HCT116 (cell line): ENCODE measurements around the gene TBC1D4. TPM values are rescaled to one million over a fixed set of nuclear protein-coding genes. Genes with fewer than 3 reads are reported as not detected.

ENCODE experiments used
- ATAC-seq: fragments of 200-7000 bp; cut with Tn5 transposase; 2 replicates; pipeline ENCODE4 v1.9.1; 2020; ENCODE audit warnings: mild to moderate bottlenecking, moderate library complexity
- BruUV-seq: library from RNA; stranded (reverse); fragments of 400-500 nt; replicated peaks from 2 replicates; lab custom pipeline; 2021; lab: Mats Ljungman, UMichigan
- CTCF ChIA-PET: fragments of 300-600 bp; sonication (Branson Sonifier 250); formaldehyde crosslinking; loops from one replicate; lab custom pipeline; 2021; ENCODE audit warnings: antibody characterized with exemption; lab: Charles Lee
- POLR2A ChIA-PET: fragments of 300-600, 350-600 bp; sonication (Branson Sonifier 250); formaldehyde crosslinking; loops from one replicate; lab custom pipeline; 2021; ENCODE audit warnings: antibody characterized with exemption; lab: Charles Lee
- RAD21 ChIA-PET, 2 experiments: fragments of 300-600 bp; sonication (Branson Sonifier 250); formaldehyde crosslinking; loops; one replicate each; lab custom pipeline; 2023; ENCODE audit warnings: low total read pairs in 2 of 2; ENCODE audit not compliant: uncharacterized antibody in 2 of 2, unreplicated experiment in 2 of 2, low non-redundant PET in 1 of 2; lab: Charles Lee
- DNase-seq: peaks from one replicate; pipeline ENCODE4 v3.0.0-alpha.2; 2010; ENCODE audit warnings: low read depth, low spot score
- H2AFZ ChIP-seq: fragments of 200-600 bp; shearing (Covaris generic), sonication (generic); 2 replicates; pipeline ENCODE4 v1.6.1; 2017; ENCODE audit warnings: low read depth, mixed run types, mixed read lengths, antibody characterized with exemption, low read length; ENCODE audit not compliant: poor library complexity, severe bottlenecking
- H3K27ac ChIP-seq: 2 replicates; pipeline ENCODE4 v1.5.1; 2012; ENCODE audit warnings: low read depth, low read length
- H3K27me3 ChIP-seq: fragments of 200-600 bp; sonication (generic); 2 replicates; pipeline ENCODE4 v1.6.1; 2016; ENCODE audit warnings: mixed run types, low read length, mixed read lengths; ENCODE audit not compliant: insufficient read depth
- H3K36me3 ChIP-seq, 2 experiments: fragments of 200-500 bp in 1 of 2; fragments of 200-600 bp in 1 of 2; sonication (Bioruptor generic) in 1 of 2; sonication (generic) in 1 of 2; 2 replicates each; pipeline versions ENCODE4 v1.5.1 to v1.6.1; 2014 to 2016; ENCODE audit warnings: low read length in 2 of 2, inconsistent platforms in 1 of 2, mixed read lengths in 1 of 2, mixed run types in 1 of 2; ENCODE audit not compliant: insufficient read depth in 2 of 2, control insufficient read depth in 1 of 2
- H3K4me1 ChIP-seq, 2 experiments: fragments of 200-600 bp in 1 of 2; sonication (generic) in 1 of 2; 2 replicates each; pipeline versions ENCODE4 v1.5.1 to v1.6.1; 2012 to 2017; ENCODE audit warnings: low read length in 2 of 2, inconsistent platforms in 1 of 2, mild to moderate bottlenecking in 1 of 2, mixed read lengths in 1 of 2, mixed run types in 1 of 2, moderate library complexity in 1 of 2; ENCODE audit not compliant: insufficient read depth in 2 of 2, control insufficient read depth in 1 of 2
- H3K4me2 ChIP-seq: fragments of 200-600 bp; sonication (generic); 2 replicates; pipeline ENCODE4 v1.6.1; 2017; ENCODE audit warnings: mixed run types, low read length, mixed read lengths
- H3K4me3 ChIP-seq, 2 experiments: fragments of 200-600 bp in 1 of 2; sonication (generic) in 1 of 2; replicated peaks in 1 of 2; 2 replicates each; pipeline ENCODE4 v1.5.1; 2011 to 2016; ENCODE audit warnings: low read length in 2 of 2, control low read depth in 1 of 2, low read depth in 1 of 2, mild to moderate bottlenecking in 1 of 2, mixed read lengths in 1 of 2, mixed run types in 1 of 2
- H3K79me2 ChIP-seq: fragments of 200-600 bp; sonication (generic); 2 replicates; pipeline ENCODE4 v1.6.1; 2017; ENCODE audit warnings: mild to moderate bottlenecking, mixed run types, low read length, moderate library complexity, mixed read lengths; ENCODE audit not compliant: insufficient read depth
- H3K9ac ChIP-seq: fragments of 200-600 bp; sonication (generic); 2 replicates; pipeline ENCODE4 v1.6.1; 2016; ENCODE audit warnings: low read length, mixed read lengths
- H3K9me2 ChIP-seq: fragments of 200-600 bp; sonication (generic), shearing (Covaris generic); 2 replicates; pipeline ENCODE4 v1.6.1; 2017; ENCODE audit warnings: mixed run types, mild to moderate bottlenecking, moderate library complexity; ENCODE audit not compliant: insufficient read depth
- H3K9me3 ChIP-seq, 2 experiments: fragments of 200-500 bp in 1 of 2; fragments of 200-600 bp in 1 of 2; sonication (Bioruptor generic) in 1 of 2; sonication (generic) in 1 of 2; 2 replicates each; pipeline ENCODE4 v1.6.1; 2014 to 2017; ENCODE audit warnings: low read length in 2 of 2, mixed read lengths in 2 of 2, inconsistent platforms in 1 of 2, low read depth in 1 of 2, mild to moderate bottlenecking in 1 of 2, mixed run types in 1 of 2, moderate library complexity in 1 of 2; ENCODE audit not compliant: control insufficient read depth in 1 of 2, insufficient read depth in 1 of 2
- H4K20me1 ChIP-seq: fragments of 200-600 bp; sonication (generic), shearing (Covaris generic); 2 replicates; pipeline ENCODE4 v1.6.1; 2017; ENCODE audit warnings: mixed run types, mild to moderate bottlenecking, moderate library complexity; ENCODE audit not compliant: insufficient read depth
- REST ChIP-seq: IDR thresholded peaks from 2 replicates; pipeline ENCODE4 v1.6.1; 2012; ENCODE audit warnings: low read depth
- SIN3A ChIP-seq: IDR thresholded peaks from 2 replicates; pipeline ENCODE4 v1.6.1; 2012; ENCODE audit warnings: low read depth
- TCF7L2 ChIP-seq: IDR thresholded peaks from 2 replicates; pipeline ENCODE4 v1.7.0; 2011; ENCODE audit warnings: borderline replicate concordance, inconsistent platforms; ENCODE audit not compliant: insufficient read depth, insufficient read length; ENCODE audit errors: extremely low read depth
- YY1 ChIP-seq: IDR thresholded peaks from 2 replicates; pipeline ENCODE4 v1.6.1; 2011; ENCODE audit warnings: low read length, low read depth, moderate library complexity, mild to moderate bottlenecking; ENCODE audit not compliant: insufficient replicate concordance; ENCODE audit errors: extremely low read depth
- ZBTB33 ChIP-seq: IDR thresholded peaks from 2 replicates; pipeline ENCODE4 v1.6.1; 2011; ENCODE audit warnings: mild to moderate bottlenecking, low read length, moderate library complexity; ENCODE audit not compliant: insufficient replicate concordance; ENCODE audit errors: extremely low read depth
- ZFX ChIP-seq: fragments of 450-650 bp; IDR thresholded peaks from 2 replicates; pipeline ENCODE4 v1.6.1; 2017
- intact Hi-C: fragments of 100-400 bp; cut with micrococcal nuclease; formaldehyde crosslinking; loops from 2 replicates; pipeline ENCODE4 v1.10.0; 2022
- total RNA-seq: library from RNA; stranded (reverse); gene quantifications from one replicate; pipeline ENCODE4 v1.2.1, GENCODE V29; 2021; ENCODE audit not compliant: unreplicated experiment

The TBC1D4 gene
- total RNA-seq, 1 experiment from 2014 or later, result 24.6 TPM

GRCh38 chr13:75347457-75347856, 134.5 kb downstream of the TBC1D4 start:
- H3K27ac ChIP-seq, result no peak overlapping the region
- no peaks in the 10 kb centered on the region for H3K27me3 ChIP-seq
- RAD21 ChIA-PET, result no interaction called here
- no peaks in the 10 kb centered on the region for H3K9me3 ChIP-seq
- no peaks in the 10 kb centered on the region for H3K9me2 ChIP-seq
- no peak overlapping the region for H2AFZ ChIP-seq
- no peak overlapping the region for H3K4me2 ChIP-seq
- no peaks in the 10 kb centered on the region for H3K79me2 ChIP-seq
- intact Hi-C loops, result no loop called here
- DNase-seq (no peak), ATAC-seq (no peak)
- no peaks in the 10 kb centered on the region for H3K4me1 ChIP-seq
- no TSS peak for BruUV-seq
- no peak overlapping the region for H3K9ac ChIP-seq
- CTCF ChIA-PET, result no interaction called here
- no peak for TF ChIP-seq ZBTB33
- no peak for TF ChIP-seq ZFX
- no peak for TF ChIP-seq REST
- no peak for TF ChIP-seq SIN3A
- TF ChIP-seq YY1, result no peak
- TF ChIP-seq TCF7L2, result no peak
- POLR2A ChIA-PET, result no interaction called here
- no peak overlapping the region for H3K4me3 ChIP-seq
- no peaks in the 10 kb centered on the region for H4K20me1 ChIP-seq
- H3K36me3 ChIP-seq, result no peaks in the 10 kb centered on the region
